Activated naive CD4-positive, alpha-beta T cell treated with anti-CD3 and anti-CD28 coated beads for 36 hours (primary cell): Measurements from ENCODE around the gene GPAM. TPM values are rescaled to one million over a fixed set of nuclear protein-coding genes. Genes with fewer than 3 reads are reported as not detected.

Experiments used
- CTCF ChIA-PET: fragments of 350-600 bp; sonication (Branson Sonifier 250); formaldehyde crosslinking; loops from one replicate; lab custom pipeline; 2021; ENCODE audit warnings: antibody characterized with exemption; lab: Charles Lee
- DNase-seq: peaks from one replicate; pipeline ENCODE4 v3.0.0-alpha.2; 2020
- H3K27ac Mint-ChIP-seq: one replicate; pipeline ENCODE4 v1.8.0; 2021; ENCODE audit warnings: mild to moderate bottlenecking, mixed read lengths
- H3K27me3 Mint-ChIP-seq: one replicate; pipeline ENCODE4 v1.8.0; 2021; ENCODE audit warnings: low read depth, mixed read lengths
- H3K36me3 Mint-ChIP-seq: one replicate; pipeline ENCODE4 v1.8.0; 2021; ENCODE audit warnings: low read depth, mixed read lengths
- H3K4me1 Mint-ChIP-seq: one replicate; pipeline ENCODE4 v1.8.0; 2021; ENCODE audit warnings: low read depth, mixed read lengths
- H3K4me3 Mint-ChIP-seq: one replicate; pipeline ENCODE4 v1.8.0; 2021; ENCODE audit warnings: mild to moderate bottlenecking, moderate library complexity, mixed read lengths
- H3K9me3 Mint-ChIP-seq: one replicate; pipeline ENCODE4 v1.8.0; 2021; ENCODE audit warnings: mixed read lengths
- intact Hi-C: fragments of 100-400 bp; cut with micrococcal nuclease; formaldehyde crosslinking; loops from one replicate; pipeline ENCODE4 v1.15.1; 2023
- total RNA-seq, 2 experiments: library from RNA; stranded (reverse); gene quantifications; one replicate each; pipeline ENCODE4 v1.2.3, GENCODE V29; 2021

The GPAM gene
- total RNA-seq, 2 experiments from 2014 or later: 7.3 to 8.1 TPM

DNA sequence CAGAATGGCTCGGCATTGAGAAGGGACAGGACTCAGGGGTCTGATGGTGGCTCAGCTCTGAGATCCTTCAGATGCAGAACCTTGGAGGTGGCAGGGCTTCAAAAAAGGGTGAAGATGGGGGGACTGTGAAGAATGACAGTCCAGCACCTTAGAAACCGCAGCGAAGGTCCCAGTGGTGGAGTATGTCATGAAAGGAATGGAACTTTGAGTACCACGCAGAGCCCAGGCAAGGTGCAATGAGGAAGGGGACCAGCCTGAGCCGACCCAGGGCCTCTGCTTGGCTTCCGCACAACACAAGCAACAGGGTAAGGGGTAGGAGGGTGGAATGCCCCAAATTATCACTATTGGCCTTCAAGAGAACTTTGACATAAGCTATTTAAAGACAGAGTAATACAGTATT lies 8.2 kb upstream of the GPAM start:
- H3K27me3 Mint-ChIP-seq: no peaks in the 10 kb centered on the region
- H3K27ac Mint-ChIP-seq: no peak overlapping the region
- no peaks in the 10 kb centered on the region for H3K9me3 Mint-ChIP-seq
- intact Hi-C loops: no loop called here
- DNase-seq: no peak
- H3K4me3 Mint-ChIP-seq: no peak overlapping the region
- no peaks in the 10 kb centered on the region for H3K4me1 Mint-ChIP-seq
- CTCF ChIA-PET: no interaction called here
- no peaks in the 10 kb centered on the region for H3K36me3 Mint-ChIP-seq

DNA sequence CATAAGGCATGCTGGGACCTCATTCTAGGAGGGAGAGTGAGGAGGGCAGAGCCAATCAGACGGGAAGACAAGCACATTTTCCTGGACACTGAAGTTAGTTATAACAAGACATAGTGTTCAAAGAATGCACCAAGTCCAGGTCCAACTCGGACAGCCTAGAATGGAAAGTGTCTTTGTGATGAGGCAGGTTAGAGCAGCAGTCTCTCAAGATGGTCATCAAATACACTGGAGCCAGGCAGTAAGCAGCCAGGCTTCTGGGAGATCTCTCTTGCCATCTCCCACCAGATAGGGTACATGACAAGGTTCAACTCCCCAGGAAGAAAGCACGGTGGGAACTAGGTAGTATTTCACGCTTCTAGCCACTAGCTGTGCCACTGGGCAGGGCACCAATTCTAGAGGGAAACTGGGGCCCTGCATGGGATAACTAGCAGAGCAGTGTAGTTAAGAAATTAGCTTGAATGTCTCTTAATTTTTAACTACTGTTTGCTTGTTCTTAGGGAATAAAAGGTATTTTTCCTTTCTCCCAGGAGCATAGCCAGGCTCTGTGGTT lies 7.6 kb upstream of the GPAM start:
- CTCF ChIA-PET: no interaction called here
- no peak for DNase-seq
- H3K4me1 Mint-ChIP-seq: no peaks in the 10 kb centered on the region
- no peaks in the 10 kb centered on the region for H3K9me3 Mint-ChIP-seq
- H3K27me3 Mint-ChIP-seq: no peaks in the 10 kb centered on the region
- H3K4me3 Mint-ChIP-seq: no peak overlapping the region
- intact Hi-C loops: no loop called here
- H3K27ac Mint-ChIP-seq: no peak overlapping the region
- H3K36me3 Mint-ChIP-seq: no peaks in the 10 kb centered on the region

DNA sequence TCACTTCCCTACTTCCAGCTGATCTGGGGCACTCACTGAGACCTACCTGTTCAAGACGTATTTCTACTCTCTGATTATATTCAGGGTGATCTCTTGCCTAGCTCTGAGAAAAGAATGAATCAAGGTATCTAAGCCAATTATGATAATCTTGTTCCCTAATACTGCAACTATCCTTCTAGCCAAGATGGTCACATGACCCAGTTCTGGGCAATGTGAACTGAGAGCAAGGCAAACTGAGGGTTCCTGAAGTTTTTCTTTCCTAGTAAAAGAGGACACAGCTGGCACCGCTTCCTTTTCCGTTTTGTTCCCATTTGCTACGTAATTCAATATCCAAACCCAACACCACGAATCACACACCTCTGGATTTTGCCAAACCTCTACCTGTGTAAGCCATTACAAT lies 5.9 kb upstream of the GPAM start:
- intact Hi-C loops: no loop called here
- CTCF ChIA-PET: interaction anchor here (0.8 kb wide), 1 partner anchor 125 kb away, joined by 3 read pairs; no protein-coding TSS in a partner anchor
- DNase-seq: no peak
- H3K4me1 Mint-ChIP-seq: peaks cover 3% of the 10 kb centered on the region
- H3K27me3 Mint-ChIP-seq: no peaks in the 10 kb centered on the region
- H3K4me3 Mint-ChIP-seq: no peak overlapping the region
- H3K36me3 Mint-ChIP-seq: no peaks in the 10 kb centered on the region
- no peak overlapping the region for H3K27ac Mint-ChIP-seq
- peaks cover 7% of the 10 kb centered on the region for H3K9me3 Mint-ChIP-seq

DNA sequence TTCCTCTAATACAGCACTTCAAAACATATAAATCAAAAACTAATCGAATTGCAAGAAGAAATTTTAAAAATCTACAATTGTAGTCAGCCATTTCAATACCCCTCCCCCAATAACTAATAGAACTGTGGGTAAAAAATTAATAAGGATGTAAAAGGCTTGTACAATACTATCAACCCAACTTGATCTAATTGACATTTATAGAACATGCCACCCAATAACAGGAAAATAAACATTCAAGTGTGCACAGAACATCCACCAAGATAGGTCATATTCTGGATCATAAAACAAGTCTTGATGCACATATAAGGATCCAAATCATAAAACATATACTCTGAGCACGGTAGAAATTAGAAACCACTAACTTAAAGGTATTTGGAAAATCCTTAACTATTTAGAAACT lies 4.0 kb upstream of the GPAM start:
- Mint-ChIP-seq H3K27me3 (no peaks in the 10 kb centered on the region), H3K36me3 (no peaks in the 10 kb centered on the region), H3K9me3 (peaks cover 7% of the 10 kb centered on the region), H3K4me1 (peaks cover 16% of the 10 kb centered on the region), H3K4me3 (no peak overlapping the region), H3K27ac (no peak overlapping the region)
- CTCF ChIA-PET: no interaction called here
- no peak for DNase-seq
- intact Hi-C loops: no loop called here

DNA sequence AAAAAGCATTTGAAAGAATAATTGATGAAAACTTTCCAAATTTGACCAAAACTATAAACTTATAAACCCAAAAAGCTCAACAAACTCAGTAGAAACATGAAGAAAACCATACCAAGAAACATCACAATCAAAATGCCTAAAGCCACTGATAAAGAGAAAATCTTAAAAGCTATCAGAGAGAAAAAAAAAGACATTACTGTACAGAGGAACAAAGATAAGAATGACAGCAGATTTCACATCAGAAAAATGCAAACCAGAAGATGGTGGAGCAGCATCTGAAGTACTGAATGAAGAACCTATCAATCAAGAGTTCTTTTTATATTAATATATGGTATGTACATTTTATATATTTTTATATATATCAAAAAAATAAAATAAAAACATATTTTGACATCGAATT lies 2.4 kb upstream of the GPAM start:
- CTCF ChIA-PET: interaction anchor here (0.6 kb wide), 1 partner anchor 46 kb away, joined by 3 read pairs; no protein-coding TSS in a partner anchor

DNA sequence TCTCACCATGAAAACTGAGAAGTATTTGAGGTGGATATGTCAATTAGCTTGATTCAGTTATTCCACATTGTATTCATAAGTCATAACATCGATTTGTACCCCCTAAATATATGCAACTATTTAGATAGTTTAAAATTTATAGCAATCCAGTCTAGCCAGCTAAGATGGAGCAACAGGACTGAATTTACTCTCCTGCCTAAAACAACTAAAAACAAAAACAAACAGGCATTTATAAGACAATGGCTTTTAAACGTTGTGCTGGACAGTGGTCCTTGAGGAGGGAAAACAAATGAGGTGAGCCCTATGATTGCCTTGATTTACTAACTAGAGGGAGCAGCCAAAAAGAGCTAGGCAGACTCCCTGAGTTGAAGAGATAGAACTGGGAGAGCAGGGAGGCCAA lies 814 bp upstream of the GPAM start:
- Mint-ChIP-seq H3K4me3 (peak overlapping the region; percentile 51), H3K27me3 (no peaks in the 10 kb centered on the region), H3K4me1 (peaks cover 20% of the 10 kb centered on the region), H3K9me3 (peaks cover 7% of the 10 kb centered on the region), H3K36me3 (peaks cover 6% of the 10 kb centered on the region), H3K27ac (no peak overlapping the region)
- no peak for DNase-seq
- CTCF ChIA-PET: interaction anchor here (0.8 to 3.2 kb wide), 4 partner anchors 19 to 251 kb away, joined by 3 to 14 read pairs (median 4); no protein-coding TSS in a partner anchor
- intact Hi-C loops: loop anchor here (5.0 kb wide), 1 partner anchor 263 kb away; the partner anchor contains the start of genes VTI1A and ZDHHC6

More for the DNA sequence above, 2.4 kb upstream of the GPAM start:
- Mint-ChIP-seq H3K9me3 (peaks cover 7% of the 10 kb centered on the region), H3K4me1 (peaks cover 20% of the 10 kb centered on the region), H3K36me3 (no peaks in the 10 kb centered on the region), H3K4me3 (no peak overlapping the region), H3K27ac (no peak overlapping the region), H3K27me3 (no peaks in the 10 kb centered on the region)
- intact Hi-C loops: no loop called here
- no peak for DNase-seq

DNA sequence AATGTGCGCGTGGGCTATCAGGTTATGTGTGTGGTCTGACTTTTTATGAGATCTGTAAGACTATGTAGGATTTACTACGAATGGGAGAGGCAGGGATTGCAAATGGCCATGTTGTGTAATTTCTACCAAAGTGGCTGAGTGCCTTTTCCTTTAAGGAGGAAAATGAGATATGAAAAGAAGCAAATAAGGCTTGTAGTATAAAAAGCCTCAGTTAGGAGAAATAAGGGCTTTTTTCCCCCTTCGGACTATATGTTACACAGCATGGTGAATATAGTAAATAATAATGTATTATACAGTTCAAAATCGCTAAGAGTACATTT lies 447 bp upstream of the GPAM start:
- Mint-ChIP-seq H3K4me1 (peaks cover 20% of the 10 kb centered on the region), H3K36me3 (peaks cover 6% of the 10 kb centered on the region), H3K4me3 (peak overlapping the region; percentile 85), H3K27me3 (no peaks in the 10 kb centered on the region), H3K27ac (peak overlapping the region; percentile 74), H3K9me3 (peaks cover 7% of the 10 kb centered on the region)
- intact Hi-C loops: loop anchor here (5.0 kb wide), 1 partner anchor 263 kb away; the partner anchor contains the start of genes VTI1A and ZDHHC6
- CTCF ChIA-PET: interaction anchor here (0.8 to 3.2 kb wide), 5 partner anchors 45 to 252 kb away, joined by 3 to 14 read pairs (median 4); no protein-coding TSS in a partner anchor
- DNase-seq: no peak

DNA sequence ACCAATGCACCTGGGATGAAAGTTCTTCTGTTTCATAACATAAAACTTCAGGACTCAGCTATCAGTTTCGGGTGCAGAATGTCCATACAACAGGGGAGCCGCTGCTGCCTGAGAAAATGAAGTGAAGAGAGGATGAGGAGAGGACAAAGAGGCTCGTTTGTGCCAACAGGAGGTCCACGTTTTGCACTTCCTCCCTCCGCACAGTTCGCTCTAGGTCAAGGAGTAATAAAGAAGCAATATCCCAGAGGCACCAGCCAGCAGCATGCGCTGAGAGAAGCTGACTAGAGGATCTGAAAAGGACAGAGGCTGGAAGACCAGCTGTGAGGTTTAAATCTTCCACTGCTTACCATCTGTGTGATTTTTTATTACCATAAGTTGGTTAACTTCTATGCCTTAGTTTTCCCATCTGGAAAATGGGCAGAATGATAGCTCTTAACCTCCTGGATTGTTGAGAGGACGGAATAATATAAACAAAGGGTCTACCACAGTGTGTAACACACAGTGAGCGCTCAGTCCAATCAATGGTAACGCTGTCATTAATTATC lies 709 bp downstream of the GPAM start:
- Mint-ChIP-seq H3K27ac (no peak overlapping the region), H3K4me3 (peak overlapping the region; percentile 85), H3K9me3 (peaks cover 7% of the 10 kb centered on the region), H3K36me3 (peaks cover 9% of the 10 kb centered on the region), H3K4me1 (peaks cover 20% of the 10 kb centered on the region), H3K27me3 (no peaks in the 10 kb centered on the region)
- DNase-seq: no peak
- intact Hi-C loops: loop anchor here (1.0 to 5.0 kb wide), 7 partner anchors 132 to 1570 kb away; partner anchors contain the start of genes BBIP1, SHOC2, TCF7L2 and VTI1A
- CTCF ChIA-PET: interaction anchor here (0.8 to 3.2 kb wide), 7 partner anchors 12 to 289 kb away, joined by 3 to 14 read pairs (median 4); no protein-coding TSS in a partner anchor

DNA sequence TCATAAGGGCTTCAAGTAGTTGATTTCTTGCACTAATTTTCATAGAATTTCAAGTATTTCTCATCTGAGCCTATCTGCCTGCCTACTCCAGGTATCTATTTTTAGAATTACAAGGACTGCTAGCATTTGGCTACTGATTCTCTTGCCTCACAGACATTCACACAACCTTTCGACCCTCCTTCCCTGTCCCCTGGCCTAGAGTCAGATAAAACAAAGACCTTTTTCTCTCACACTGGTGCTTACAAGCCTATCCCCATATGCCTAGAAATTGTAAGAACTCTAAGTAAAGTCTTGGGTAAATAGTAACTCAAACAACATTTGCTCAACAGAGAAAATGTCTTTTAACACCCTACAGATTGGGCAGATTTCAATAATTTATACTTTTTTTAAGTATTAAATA lies 6.3 kb downstream of the GPAM start:
- H3K4me3 Mint-ChIP-seq: no peak overlapping the region
- intact Hi-C loops: no loop called here
- no peaks in the 10 kb centered on the region for H3K9me3 Mint-ChIP-seq
- no peaks in the 10 kb centered on the region for H3K27me3 Mint-ChIP-seq
- CTCF ChIA-PET: no interaction called here
- H3K4me1 Mint-ChIP-seq: peaks cover 2% of the 10 kb centered on the region
- DNase-seq: no peak
- peaks cover 20% of the 10 kb centered on the region for H3K36me3 Mint-ChIP-seq
- H3K27ac Mint-ChIP-seq: no peak overlapping the region

DNA sequence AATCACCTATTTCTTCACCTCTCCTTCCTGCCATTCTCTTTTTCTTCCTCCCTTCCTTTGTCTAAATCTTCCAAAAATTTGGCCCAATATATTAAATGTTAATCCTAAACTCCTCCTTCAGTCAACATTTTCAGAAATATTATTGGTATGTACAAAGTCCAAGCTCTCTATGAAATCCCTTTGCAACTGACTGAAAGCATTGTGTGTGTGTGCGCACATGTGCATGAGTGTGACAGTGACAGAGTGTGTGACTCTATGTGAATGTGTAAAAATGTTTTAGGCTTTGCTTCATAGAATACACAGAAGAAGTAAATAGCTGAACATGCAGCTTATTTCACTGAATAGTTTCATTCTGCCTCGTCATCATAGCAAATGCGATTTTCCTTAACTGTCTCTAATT lies 7.0 kb downstream of the GPAM start:
- intact Hi-C loops: no loop called here
- H3K4me3 Mint-ChIP-seq: no peak overlapping the region

DNA sequence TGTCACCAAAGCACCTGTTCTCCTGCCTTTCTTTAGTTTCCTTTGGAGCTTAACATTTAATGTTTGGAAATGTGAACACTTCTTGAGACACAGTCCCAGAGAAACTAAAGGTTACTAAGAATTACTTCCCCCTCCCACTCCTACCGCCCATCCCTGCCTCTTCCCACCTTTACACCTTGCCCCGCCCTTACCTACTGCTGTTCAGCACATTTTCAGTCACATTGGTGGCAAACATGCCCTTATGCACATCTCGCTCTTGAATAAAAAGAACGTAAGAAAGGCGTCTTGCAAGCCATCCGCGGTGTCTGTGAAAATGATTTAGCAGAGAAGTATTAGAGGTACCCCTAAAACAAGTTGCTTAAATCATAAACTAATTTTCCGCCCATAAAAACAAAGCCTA lies 8.2 kb downstream of the GPAM start:
- no peak for DNase-seq
- no peak overlapping the region for H3K27ac Mint-ChIP-seq
- intact Hi-C loops: no loop called here
- H3K36me3 Mint-ChIP-seq: peaks cover 23% of the 10 kb centered on the region
- no peaks in the 10 kb centered on the region for H3K4me1 Mint-ChIP-seq
- no peak overlapping the region for H3K4me3 Mint-ChIP-seq
- H3K27me3 Mint-ChIP-seq: no peaks in the 10 kb centered on the region
- CTCF ChIA-PET: no interaction called here
- H3K9me3 Mint-ChIP-seq: no peaks in the 10 kb centered on the region

More for the DNA sequence above, 7.0 kb downstream of the GPAM start:
- H3K36me3 Mint-ChIP-seq: peaks cover 21% of the 10 kb centered on the region
- H3K9me3 Mint-ChIP-seq: no peaks in the 10 kb centered on the region
- no peak for DNase-seq
- H3K27me3 Mint-ChIP-seq: no peaks in the 10 kb centered on the region
- CTCF ChIA-PET: interaction anchor here (0.7 kb wide), 1 partner anchor 833 kb away, joined by 3 read pairs; no protein-coding TSS in a partner anchor
- H3K27ac Mint-ChIP-seq: no peak overlapping the region
- H3K4me1 Mint-ChIP-seq: peaks cover 1% of the 10 kb centered on the region

DNA sequence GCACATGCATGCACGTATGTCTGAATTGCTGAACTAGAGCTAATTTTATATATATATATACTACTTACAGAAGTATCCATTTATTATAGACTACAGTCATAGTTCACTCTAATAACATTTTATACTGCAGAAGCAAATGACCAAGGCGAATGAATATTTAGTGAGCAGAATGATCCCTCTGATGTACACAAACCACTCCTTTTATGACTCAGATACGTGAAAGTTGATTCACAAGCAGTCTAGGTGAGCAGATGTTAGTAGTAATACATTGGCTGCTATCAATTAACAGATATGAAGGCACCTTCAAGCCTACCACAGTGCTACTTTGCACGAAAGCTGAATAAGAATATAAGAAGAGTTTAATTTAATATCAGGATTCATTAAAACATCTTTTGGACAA lies 10.4 kb downstream of the GPAM start:
- intact Hi-C loops: no loop called here
- Mint-ChIP-seq H3K4me1 (no peaks in the 10 kb centered on the region), H3K9me3 (no peaks in the 10 kb centered on the region), H3K36me3 (peaks cover 27% of the 10 kb centered on the region), H3K4me3 (no peak overlapping the region), H3K27ac (no peak overlapping the region), H3K27me3 (no peaks in the 10 kb centered on the region)
- no peak for DNase-seq
- CTCF ChIA-PET: interaction anchor here (0.7 to 2.9 kb wide), 2 partner anchors 12 to 36 kb away, joined by 3 to 9 read pairs; no protein-coding TSS in a partner anchor

DNA sequence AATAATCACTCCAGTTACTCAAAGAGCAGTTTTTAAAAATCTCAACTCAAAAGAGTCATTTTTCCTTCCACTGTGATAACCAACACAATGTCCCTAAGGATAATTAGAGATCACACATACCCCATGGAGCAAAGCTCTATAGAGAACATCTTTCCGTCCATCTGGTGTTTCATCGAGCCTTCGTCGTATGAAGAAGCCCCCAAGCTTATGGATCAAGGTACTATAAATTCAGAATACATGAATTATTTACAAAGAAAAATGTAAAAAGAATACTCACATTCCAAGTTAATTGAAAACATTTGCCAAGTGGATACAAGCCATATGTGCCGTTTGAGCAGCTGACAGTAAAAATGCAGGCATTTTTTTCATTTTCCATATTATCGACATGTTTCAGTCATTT lies 14.8 kb downstream of the GPAM start:
- no peak overlapping the region for H3K27ac Mint-ChIP-seq
- H3K27me3 Mint-ChIP-seq: no peaks in the 10 kb centered on the region

More for the DNA sequence above, 14.8 kb downstream of the GPAM start:
- Mint-ChIP-seq H3K9me3 (no peaks in the 10 kb centered on the region), H3K4me1 (no peaks in the 10 kb centered on the region), H3K36me3 (peaks cover 20% of the 10 kb centered on the region), H3K4me3 (no peak overlapping the region)
- DNase-seq: no peak
- intact Hi-C loops: no loop called here
- CTCF ChIA-PET: no interaction called here
